Ovary (tissue), 9 donors: ENCODE measurements around the gene UNC13A. TPM values are rescaled to one million over a fixed set of nuclear protein-coding genes. Genes with fewer than 3 reads are reported as not detected.

Source experiments
- DNase-seq, 5 donors: peaks; one replicate each; pipeline ENCODE4 v3.0.0-alpha.2; 2019 to 2020
- H3K27ac ChIP-seq, 2 donors: fragments of 200-600 bp; one replicate each; pipeline versions ENCODE4 v1.5.1 to v1.8.0; 2019 to 2022
- H3K27me3 ChIP-seq: fragments of 200-600 bp; one replicate; pipeline ENCODE4 v1.8.0; 2022
- H3K36me3 ChIP-seq: fragments of 200-600 bp; sonication (generic); one replicate; pipeline ENCODE4 v1.5.1; 2019
- H3K4me1 ChIP-seq: one replicate; pipeline ENCODE4 v1.8.1; 2013; ENCODE audit warnings: mild to moderate bottlenecking, moderate library complexity; ENCODE audit not compliant: insufficient read depth
- H3K4me3 ChIP-seq: fragments of 200-600 bp; sonication (generic); one replicate; pipeline ENCODE4 v1.5.1; 2017
- H3K9me3 ChIP-seq, 2 donors: fragments of 200-600 bp in 1 of 2; sonication (generic) in 1 of 2; one replicate each; pipeline versions ENCODE4 v1.5.1 to v1.8.1; 2013 to 2019; ENCODE audit warnings: mild to moderate bottlenecking in 1 of 2, moderate library complexity in 1 of 2
- CTCF ChIP-seq, 3 donors: fragments of 450-650 bp in 2 of 3; fragments of 200-600 bp in 1 of 3; IDR thresholded peaks; one replicate each; pipeline versions ENCODE4 v1.5.1 to v1.8.0; 2016 to 2022; ENCODE audit warnings: antibody characterized with exemption in 3 of 3, mild to moderate bottlenecking in 1 of 3
- EP300 ChIP-seq: sonication (generic); formaldehyde crosslinking; IDR thresholded peaks from one replicate; pipeline ENCODE4 v1.6.1; 2017; ENCODE audit warnings: antibody characterized with exemption
- POLR2A ChIP-seq: fragments of 450-650 bp; IDR thresholded peaks from one replicate; pipeline ENCODE4 v1.6.1; 2017; ENCODE audit warnings: antibody characterized with exemption, mild to moderate bottlenecking, moderate library complexity
- WGBS, 3 donors: extraction: QIAGEN DNeasy Blood & Tissue Kit in 1 of 3; methylation state at CpG; one replicate each; pipeline versions ENCODE4 v1.1.5 to v1.1.7; 2013 to 2017; 5-methylcytosine and 5-hydroxymethylcytosine counted together
- intact Hi-C, 4 donors: fragments of 100-400 bp; cut with DNase I; formaldehyde crosslinking; loops; one replicate each; pipeline versions ENCODE4 v1.11.0 to v1.15.1; 2022 to 2023
- polyA plus RNA-seq, 2 donors: library from polyadenylated mRNA; stranded (reverse); fragments of 200-250 nt in 1 of 2; fragments of 350-450 nt in 1 of 2; fragmentation: Illumina TruSeq in 1 of 2; extraction: RNeasy Lipid Tissue Mini Kit (QIAGEN cat#74804) in 1 of 2; gene quantifications; one replicate each; pipeline ENCODE4 v1.2.3, GENCODE V29; 2013 to 2014
- total RNA-seq, 7 donors: library from RNA; depleted of rRNA in 2 of 7; stranded (reverse); fragments of >200 nt in 2 of 7; fragmentation: NEBNext Ultra II Directional in 3 of 7; extraction: Animal tissue kit (Norgen Biotek cat#: 25700) in 3 of 7; gene quantifications; one replicate each; pipeline versions ENCODE4 v1.1.0 to v1.2.4, GENCODE V29; 2016 to 2023
- donor health status: DM: no; HTN: no; CAD: no; lungs with moderate emphysema.
- donor health status: DM: no; HTN: no; CAD: no.
- donor health status: Bipolar disorder and iron deficiency.
- donor health status: DM: yes; HTN: yes; CAD: no.
- donor health status: DM: no; HTN: no; CAD: no.
- donor health status: DM: yes; HTN: yes; CAD: no.

UNC13A gene
- total and polyA plus RNA-seq, 9 donors = 0.08 to 0.38 (median 0.15) TPM

DNA sequence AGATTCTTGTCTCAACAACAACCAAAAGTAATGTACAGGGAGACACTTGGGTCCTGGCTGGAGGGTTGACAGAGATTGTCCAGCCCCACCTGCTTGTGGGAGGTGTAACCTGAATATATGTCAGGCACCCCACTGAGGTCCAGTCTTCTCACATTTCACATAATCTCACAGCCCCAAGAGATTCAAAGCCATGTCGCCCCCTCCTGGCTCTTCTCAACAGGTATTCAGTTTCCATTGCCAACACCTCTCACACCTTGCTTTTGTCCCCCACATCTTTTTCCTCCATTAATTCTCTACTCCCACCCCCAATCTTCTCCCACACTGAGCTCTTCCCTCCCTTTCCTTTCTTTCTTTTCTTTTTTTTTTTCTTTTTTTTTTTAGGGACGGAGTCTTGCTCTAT, 11.2 kb downstream of the UNC13A start:
- no peaks in the 10 kb centered on the region for H3K36me3 ChIP-seq
- H3K4me3 ChIP-seq = no peak overlapping the region
- peaks cover 8% of the 10 kb centered on the region for H3K4me1 ChIP-seq
- H3K27ac ChIP-seq = no peak overlapping the region
- WGBS, 3 donors = 68 to 79% (median 71%) methylated on average over 2 of the region's 2 CpGs
- no peaks in the 10 kb centered on the region for H3K9me3 ChIP-seq
- peak in 1 of 5 donors; percentile 37 for DNase-seq
- intact Hi-C loops = no loop called here
- TF ChIP-seq POLR2A (no peak), CTCF (IDR thresholded peaks at IDR 0.05) (no peak), EP300 (no peak)
- H3K27me3 ChIP-seq = no peaks in the 10 kb centered on the region

DNA sequence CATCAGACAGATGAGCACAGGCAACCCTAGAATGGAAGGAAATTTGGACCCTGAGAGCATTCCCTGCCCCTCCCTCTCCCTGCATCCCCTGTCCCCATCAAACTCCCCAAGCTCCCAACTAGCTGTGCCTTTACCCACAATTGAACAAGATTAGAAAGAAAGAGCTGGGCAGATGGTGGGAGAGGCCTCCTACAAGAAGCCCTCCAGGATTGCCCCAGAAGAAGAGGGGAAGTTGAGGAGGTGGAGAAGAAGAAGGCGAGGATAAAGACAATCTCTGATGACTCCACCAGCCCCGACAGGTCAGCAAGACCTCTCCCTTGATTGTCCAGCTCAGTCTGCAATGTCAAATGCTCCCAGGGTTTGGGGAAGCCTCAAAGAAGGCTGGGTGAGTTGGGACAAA, 11.9 kb downstream of the UNC13A start:
- no peak for DNase-seq
- no peaks in the 10 kb centered on the region for H3K36me3 ChIP-seq
- no peaks in the 10 kb centered on the region for H3K27me3 ChIP-seq
- H3K9me3 ChIP-seq = no peaks in the 10 kb centered on the region
- no peak overlapping the region for H3K4me3 ChIP-seq
- H3K27ac ChIP-seq = no peak overlapping the region
- WGBS, 3 donors = 35 to 57% (median 56%) methylated on average over 2 of the region's 2 CpGs
- intact Hi-C loops = no loop called here
- H3K4me1 ChIP-seq = peaks cover 8% of the 10 kb centered on the region
- TF ChIP-seq EP300 (no peak), CTCF (IDR thresholded peaks at IDR 0.05) (no peak), POLR2A (no peak)

- DNase-seq = no peak
- no peak overlapping the region for H3K27ac ChIP-seq
- no peak for TF ChIP-seq POLR2A
- TF ChIP-seq CTCF (IDR thresholded peaks at IDR 0.05) = no peak
- TF ChIP-seq EP300 = no peak
- H3K27me3 ChIP-seq = no peaks in the 10 kb centered on the region
- H3K36me3 ChIP-seq = no peaks in the 10 kb centered on the region
- H3K9me3 ChIP-seq = no peaks in the 10 kb centered on the region
- 35 to 50% (median 38%) methylated on average over 19 of the region's 19 CpGs for WGBS, 3 donors
- intact Hi-C loops = no loop called here
- no peaks in the 10 kb centered on the region for H3K4me1 ChIP-seq
- H3K4me3 ChIP-seq = no peak overlapping the region
Observed at GRCh38 chr19:17673937-17674799, 14.0 kb downstream of the UNC13A start.

- no peak for DNase-seq
- WGBS, 3 donors = 66 to 73% (median 71%) methylated on average over 2 of the region's 2 CpGs
Observed at GRCh38 chr19:17671906-17672305, 16.2 kb downstream of the UNC13A start.

More at GRCh38 chr19:17671906-17672305, 16.2 kb downstream of the UNC13A start:
- no peak overlapping the region for H3K27ac ChIP-seq
- no peak overlapping the region for H3K4me3 ChIP-seq
- H3K27me3 ChIP-seq = no peaks in the 10 kb centered on the region
- no peak for TF ChIP-seq CTCF (IDR thresholded peaks at IDR 0.05)
- TF ChIP-seq EP300 = no peak
- no peak for TF ChIP-seq POLR2A
- intact Hi-C loops = no loop called here
- H3K36me3 ChIP-seq = no peaks in the 10 kb centered on the region
- no peaks in the 10 kb centered on the region for H3K9me3 ChIP-seq
- no peaks in the 10 kb centered on the region for H3K4me1 ChIP-seq
